ENCODE results near the gene DLG2.

DLG2 gene

DNA sequence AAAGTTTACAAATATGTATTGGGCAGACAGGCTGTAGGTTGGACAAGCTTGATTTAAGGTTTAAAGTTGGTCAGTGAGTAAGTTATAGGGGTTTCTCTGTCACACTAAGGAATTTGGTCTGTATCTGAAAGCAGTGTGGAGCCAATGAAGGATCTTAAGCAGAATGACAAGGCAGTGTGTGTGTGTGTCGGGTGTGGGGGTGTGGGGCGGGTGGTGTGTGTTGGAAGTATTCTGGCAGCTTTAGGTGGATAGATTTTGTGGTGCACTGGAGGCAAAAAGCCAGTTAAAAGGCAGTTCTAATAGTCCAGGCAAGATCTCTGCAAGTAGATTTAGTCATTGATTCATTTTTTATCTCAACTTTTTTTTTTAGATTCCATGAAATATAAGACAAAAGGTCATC is 1334.2 kb downstream of the DLG2 start:
- H3K27ac ChIP-seq (ENCODE audit: low read depth, low read length), result no peak overlapping the region

DNA sequence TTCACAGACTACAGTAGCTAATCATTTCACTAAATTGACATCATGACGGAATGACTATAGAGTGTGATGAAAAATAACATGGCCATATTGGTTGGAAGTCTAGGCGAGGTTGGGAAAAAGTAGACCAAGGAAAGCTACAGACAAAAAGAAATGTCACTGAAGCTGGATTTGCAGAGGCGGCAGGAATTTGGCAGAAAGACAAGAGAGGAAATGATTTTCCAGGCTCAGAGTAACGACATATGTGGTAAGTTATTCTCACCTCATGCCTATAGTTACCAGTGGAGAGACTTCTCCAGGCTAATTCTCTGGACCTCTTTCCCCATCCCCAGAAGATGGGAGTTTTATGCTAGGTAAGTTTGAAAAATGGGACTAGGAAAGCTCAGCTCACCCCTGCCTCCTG is 1335.1 kb downstream of the DLG2 start:
- Histone ChIP-seq H3F3A (ENCODE audit: control insufficient read depth, insufficient read depth) (no peaks in the 10 kb centered on the region), H3K27ac (ENCODE audit: low read depth, low read length) (no peak overlapping the region), H3K36me3 (ENCODE audit: control insufficient read depth, low read length) (no peaks in the 10 kb centered on the region), H3K79me2 (ENCODE audit: control insufficient read depth, low read length) (no peaks in the 10 kb centered on the region), H3K9me2 (replicated peaks; ENCODE audit: control insufficient read depth, low read length) (no peaks in the 10 kb centered on the region), H3K4me2 (ENCODE audit: low read length) (no peak overlapping the region), H3K9me3 (ENCODE audit: control insufficient read depth, insufficient read depth, low read length) (no peaks in the 10 kb centered on the region), H3K27me3 (ENCODE audit: control insufficient read depth, low read length) (no peaks in the 10 kb centered on the region), H3K4me3 (ENCODE audit: low read length) (no peak overlapping the region), H3K4me1 (ENCODE audit: control insufficient read depth, low read length) (no peaks in the 10 kb centered on the region), H4K20me1 (ENCODE audit: control insufficient read depth, insufficient read depth, low read depth, low read length) (no peaks in the 10 kb centered on the region)
- TF ChIP-seq, protein P1, sequence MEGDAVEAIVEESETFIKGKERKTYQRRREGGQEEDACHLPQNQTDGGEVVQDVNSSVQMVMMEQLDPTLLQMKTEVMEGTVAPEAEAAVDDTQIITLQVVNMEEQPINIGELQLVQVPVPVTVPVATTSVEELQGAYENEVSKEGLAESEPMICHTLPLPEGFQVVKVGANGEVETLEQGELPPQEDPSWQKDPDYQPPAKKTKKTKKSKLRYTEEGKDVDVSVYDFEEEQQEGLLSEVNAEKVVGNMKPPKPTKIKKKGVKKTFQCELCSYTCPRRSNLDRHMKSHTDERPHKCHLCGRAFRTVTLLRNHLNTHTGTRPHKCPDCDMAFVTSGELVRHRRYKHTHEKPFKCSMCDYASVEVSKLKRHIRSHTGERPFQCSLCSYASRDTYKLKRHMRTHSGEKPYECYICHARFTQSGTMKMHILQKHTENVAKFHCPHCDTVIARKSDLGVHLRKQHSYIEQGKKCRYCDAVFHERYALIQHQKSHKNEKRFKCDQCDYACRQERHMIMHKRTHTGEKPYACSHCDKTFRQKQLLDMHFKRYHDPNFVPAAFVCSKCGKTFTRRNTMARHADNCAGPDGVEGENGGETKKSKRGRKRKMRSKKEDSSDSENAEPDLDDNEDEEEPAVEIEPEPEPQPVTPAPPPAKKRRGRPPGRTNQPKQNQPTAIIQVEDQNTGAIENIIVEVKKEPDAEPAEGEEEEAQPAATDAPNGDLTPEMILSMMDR (IDR thresholded peaks at IDR 0.05; ENCODE audit: low read depth, low read length, poor library complexity, severe bottlenecking), result no peak
- no peak for TF ChIP-seq EZH2phosphoT487 (IDR thresholded peaks at IDR 0.05; ENCODE audit: borderline replicate concordance, low read length)

More for the DNA sequence above, 1334.2 kb downstream of the DLG2 start:
- Histone ChIP-seq H4K20me1 (ENCODE audit: control insufficient read depth, insufficient read depth, low read depth, low read length) (no peaks in the 10 kb centered on the region), H3K9me3 (ENCODE audit: control insufficient read depth, insufficient read depth, low read length) (no peaks in the 10 kb centered on the region), H3K9me2 (replicated peaks; ENCODE audit: control insufficient read depth, low read length) (no peaks in the 10 kb centered on the region), H3K79me2 (ENCODE audit: control insufficient read depth, low read length) (no peaks in the 10 kb centered on the region), H3F3A (ENCODE audit: control insufficient read depth, insufficient read depth) (no peaks in the 10 kb centered on the region), H3K4me1 (ENCODE audit: control insufficient read depth, low read length) (no peaks in the 10 kb centered on the region), H3K36me3 (ENCODE audit: control insufficient read depth, low read length) (no peaks in the 10 kb centered on the region), H3K27me3 (ENCODE audit: control insufficient read depth, low read length) (no peaks in the 10 kb centered on the region), H3K4me2 (ENCODE audit: low read length) (no peak overlapping the region), H3K4me3 (ENCODE audit: low read length) (no peak overlapping the region)
- TF ChIP-seq, protein P1 (IDR thresholded peaks at IDR 0.05; ENCODE audit: low read depth, low read length, poor library complexity, severe bottlenecking), result no peak
- TF ChIP-seq EZH2phosphoT487 (IDR thresholded peaks at IDR 0.05; ENCODE audit: borderline replicate concordance, low read length), result no peak

DNA sequence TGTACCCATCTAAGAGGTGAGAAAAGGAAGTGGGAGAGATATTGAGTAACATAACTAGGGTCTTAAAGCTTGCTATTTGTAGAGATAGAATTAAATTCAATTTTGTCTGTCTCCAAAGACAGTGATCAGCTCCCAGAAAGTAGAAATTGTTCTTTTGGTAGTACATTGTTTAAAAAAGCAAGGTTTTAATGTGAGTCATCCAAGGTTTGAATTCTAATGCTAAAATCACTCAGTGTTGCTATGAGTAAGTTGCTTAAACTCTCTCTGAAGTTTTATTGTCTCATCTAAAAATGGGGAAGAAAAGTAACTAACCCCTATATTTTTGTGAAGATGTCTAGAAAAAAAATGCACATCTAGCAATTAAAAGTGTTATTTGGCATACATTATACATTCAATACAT is 1336.5 kb downstream of the DLG2 start:
- no peaks in the 10 kb centered on the region for H3K9me2 ChIP-seq (replicated peaks; ENCODE audit: control insufficient read depth, low read length)
- no peak overlapping the region for H3K27ac ChIP-seq (ENCODE audit: low read depth, low read length)
- no peaks in the 10 kb centered on the region for H3K4me1 ChIP-seq (ENCODE audit: control insufficient read depth, low read length)
- H3K4me2 ChIP-seq (ENCODE audit: low read length), result no peak overlapping the region
- no peaks in the 10 kb centered on the region for H4K20me1 ChIP-seq (ENCODE audit: control insufficient read depth, insufficient read depth, low read depth, low read length)
- H3K27me3 ChIP-seq (ENCODE audit: control insufficient read depth, low read length), result no peaks in the 10 kb centered on the region
- no peaks in the 10 kb centered on the region for H3K79me2 ChIP-seq (ENCODE audit: control insufficient read depth, low read length)
- no peak overlapping the region for H3K4me3 ChIP-seq (ENCODE audit: low read length)
- no peak for TF ChIP-seq EZH2phosphoT487 (IDR thresholded peaks at IDR 0.05; ENCODE audit: borderline replicate concordance, low read length)
- TF ChIP-seq, protein P1 (IDR thresholded peaks at IDR 0.05; ENCODE audit: low read depth, low read length, poor library complexity, severe bottlenecking), result no peak
- no peaks in the 10 kb centered on the region for H3K9me3 ChIP-seq (ENCODE audit: control insufficient read depth, insufficient read depth, low read length)
- H3F3A ChIP-seq (ENCODE audit: control insufficient read depth, insufficient read depth), result no peaks in the 10 kb centered on the region
- no peaks in the 10 kb centered on the region for H3K36me3 ChIP-seq (ENCODE audit: control insufficient read depth, low read length)

Data from DOHH2 (cell line).